ENCODE results near the gene B4GALNT4. TPM values are rescaled to one million over a fixed set of nuclear protein-coding genes. Genes with fewer than 3 reads are reported as not detected.
A peak's percentile ranks its signal among the peaks of the same experiment; 100 is the strongest.

B4GALNT4 gene
- total and polyA plus RNA-seq, 2 of the 13 experiments (the other 11 are each of a cell fraction or from before 2014, with no cell fraction given), result 30.5 to 50.1 TPM

GRCh38 chr11:376531-377173 lies 7.4 kb downstream of the B4GALNT4 start:
- CTCF ChIA-PET (ENCODE audit: low intra/inter-chr PET ratio, low total read pairs), result no interaction called here
- WGBS (ENCODE audit: low lambda C conversion rate), result 99% methylated on average over 46 of the region's 70 CpGs
- ATAC-seq (no peak), FAIRE-seq (no peak), DNase-seq (ENCODE audit: low spot score) (no peak)
- H3K9me3 ChIP-seq (ENCODE audit: low read length), result no peaks in the 10 kb centered on the region
- H3K9ac ChIP-seq (ENCODE audit: insufficient read depth, low read depth, low read length), result no peak overlapping the region
- no peak for TF ChIP-seq MAFK (conservative IDR thresholded peaks at IDR 0.05 in 1 of 2, IDR thresholded peaks at IDR 0.05 in 1 of 2; ENCODE audit: low read length in 2 of 2)
- no peak for TF ChIP-seq SETDB1 (CRISPR knock-in tag; IDR thresholded peaks at IDR 0.05; ENCODE audit: borderline replicate concordance)
- no peak for TF ChIP-seq ZBTB33 (CRISPR knock-in tag; IDR thresholded peaks at IDR 0.05)
- no peak for TF ChIP-seq MTERF4 (CRISPR knock-in tag; IDR thresholded peaks at IDR 0.05)
- no peak for TF ChIP-seq MAX (IDR thresholded peaks at IDR 0.05)
- no peak for TF ChIP-seq MAF1 (CRISPR knock-in tag; IDR thresholded peaks at IDR 0.05; ENCODE audit: borderline replicate concordance)
- peak; percentile 17; the same call in 1 of the 2 replicates for TF ChIP-seq RBFOX2 (IDR thresholded peaks at IDR 0.05; ENCODE audit: low read depth, low read length)
- TF ChIP-seq FOXK1 (CRISPR knock-in tag; IDR thresholded peaks at IDR 0.05; ENCODE audit: borderline replicate concordance, low read depth), result no peak
- POLR2A ChIA-PET, result no interaction called here
- intact Hi-C loops (cut with micrococcal nuclease; ENCODE audit: unreplicated experiment), result no loop called here
- no peak overlapping the region for H3K4me2 ChIP-seq (ENCODE audit: low read depth, low read length)
- H3K27me3 ChIP-seq (ENCODE audit: control insufficient read depth in 1 of 2, insufficient read depth in 2 of 2, low read length in 2 of 2), result no peaks in the 10 kb centered on the region
- peaks cover 0 to 11% of the 10 kb centered on the region in 2 experiments; a peak in 3 of 5 replicates for H3K36me3 ChIP-seq (replicated peaks in 1 of 2; ENCODE audit: control insufficient read depth in 1 of 2, insufficient read depth in 2 of 2, low read length in 2 of 2)
- no peaks in the 10 kb centered on the region for H3K79me2 ChIP-seq (ENCODE audit: insufficient read depth, low read length)
- in situ Hi-C loops (cut with HindIII; ENCODE audit: extremely low pct_ligation_motif_present, low pct_unique_long_range_greater_than_20kb), result no loop called here
- H2AFZ ChIP-seq (ENCODE audit: low read length), result no peak overlapping the region
- H3K4me3 ChIP-seq (replicated peaks in 1 of 3; ENCODE audit: insufficient read depth in 1 of 3, low read depth in 2 of 3, low read length in 3 of 3), result no peak overlapping the region
- no peaks in the 10 kb centered on the region for H4K20me1 ChIP-seq (ENCODE audit: insufficient read depth, low read length)
- no TSS peak for BruUV-seq (replicated peaks)
- no peak overlapping the region for H3K27ac ChIP-seq (ENCODE audit: extremely low read length, insufficient read depth, low read length)
- H3K4me1 ChIP-seq (ENCODE audit: insufficient read depth, low read length), result peaks cover 34% of the 10 kb centered on the region
